ENCODE results near the gene FAIM2. TPM values are rescaled to one million over a fixed set of nuclear protein-coding genes. Genes with fewer than 3 reads are reported as not detected.
A peak's percentile ranks its signal among the peaks of the same experiment; 100 is the strongest.
"Not testable (repeated sequence)": the region's sequence is repeated elsewhere in the genome, so short reads cannot be mapped to it uniquely, and the experiment has no call there.

The FAIM2 gene
- polyA plus RNA-seq, 3 donors: 2.1 to 5.9 (median 2.8) TPM

GRCh38 chr12:49882851-49883464 is 20.7 kb downstream of the FAIM2 start:
- no peak for DNase-seq (ENCODE audit: low read depth in 3 of 3, low spot score in 2 of 3)

- no peak for DNase-seq (ENCODE audit: low read depth in 3 of 3, low spot score in 2 of 3)
Measured at GRCh38 chr12:49882248-49882850, 21.4 kb downstream of the FAIM2 start.

GRCh38 chr12:49881415-49882247 is 22.1 kb downstream of the FAIM2 start:
- DNase-seq (ENCODE audit: low read depth in 3 of 3, low spot score in 2 of 3): no peak

GRCh38 chr12:49880756-49881414 is 22.8 kb downstream of the FAIM2 start:
- DNase-seq (ENCODE audit: low read depth in 3 of 3, low spot score in 2 of 3): no peak

GRCh38 chr12:49879065-49879464 is 24.6 kb downstream of the FAIM2 start:
- DNase-seq (ENCODE audit: low read depth in 3 of 3, low spot score in 2 of 3): not testable (repeated sequence)

GRCh38 chr12:49878021-49878420 is 25.7 kb downstream of the FAIM2 start:
- no peak for DNase-seq (ENCODE audit: low read depth in 3 of 3, low spot score in 2 of 3)

- DNase-seq (ENCODE audit: low read depth in 3 of 3, low spot score in 2 of 3): no peak
Measured at GRCh38 chr12:49877066-49877465, 26.6 kb downstream of the FAIM2 start.

GRCh38 chr12:49876070-49876469 is 27.6 kb downstream of the FAIM2 start:
- no peak for DNase-seq (ENCODE audit: low read depth in 3 of 3, low spot score in 2 of 3)

GRCh38 chr12:49875115-49875720 is 28.5 kb downstream of the FAIM2 start:
- no peak for DNase-seq (ENCODE audit: low read depth in 3 of 3, low spot score in 2 of 3)

- DNase-seq (ENCODE audit: low read depth in 3 of 3, low spot score in 2 of 3): no peak
Measured at GRCh38 chr12:49874142-49874897, 29.4 kb downstream of the FAIM2 start.

- DNase-seq (ENCODE audit: low read depth in 3 of 3, low spot score in 2 of 3): no peak
Measured at GRCh38 chr12:49873361-49873934, 30.3 kb downstream of the FAIM2 start.

GRCh38 chr12:49872781-49873181 is 30.9 kb downstream of the FAIM2 start:
- no peak for DNase-seq (ENCODE audit: low read depth in 3 of 3, low spot score in 2 of 3)

GRCh38 chr12:49872381-49872780 is 31.3 kb downstream of the FAIM2 start:
- no peak for DNase-seq (ENCODE audit: low read depth in 3 of 3, low spot score in 2 of 3)

- DNase-seq (ENCODE audit: low read depth in 3 of 3, low spot score in 2 of 3): not testable (repeated sequence)
Measured at GRCh38 chr12:49871811-49872251, 31.9 kb downstream of the FAIM2 start.

GRCh38 chr12:49871263-49871561 is 32.5 kb downstream of the FAIM2 start:
- no peak for DNase-seq (ENCODE audit: low read depth in 3 of 3, low spot score in 2 of 3)

- no peak for DNase-seq (ENCODE audit: low read depth in 3 of 3, low spot score in 2 of 3)
Measured at GRCh38 chr12:49870501-49871262, 33.0 kb downstream of the FAIM2 start.

- DNase-seq (ENCODE audit: low read depth in 3 of 3, low spot score in 2 of 3): no peak
Measured at GRCh38 chr12:49869816-49870500, 33.7 kb downstream of the FAIM2 start.

- peak; percentile 73 to 83 (median 80) for DNase-seq (ENCODE audit: low read depth in 3 of 3, low spot score in 2 of 3)
Measured at GRCh38 chr12:49868952-49869815, 34.5 kb downstream of the FAIM2 start.

Measured in right renal cortex interstitium (tissue), 3 donors.